Heart right ventricle (tissue), 16 donors: ENCODE data around the gene KREMEN1. TPM values are rescaled to one million over a fixed set of nuclear protein-coding genes. Genes with fewer than 3 reads are reported as not detected.

ENCODE experiments used
- ATAC-seq, 8 donors: fragments of 200-7000 bp; cut with Tn5 transposase; one replicate each; pipeline ENCODE4 v1.9.1; 2020; ENCODE audit warnings: mild to moderate bottlenecking in 8 of 8, moderate library complexity in 8 of 8, moderate number of reproducible peaks in 1 of 8
- DNase-seq, 2 donors: peaks; one replicate each; pipeline ENCODE4 v3.0.0-alpha.2; 2020
- H3K27ac ChIP-seq, 10 donors: fragments of 200-600 bp; sonication (generic) in 2 of 10; one replicate each; pipeline versions ENCODE4 v1.5.0 to v1.8.0; 2020 to 2022; ENCODE audit warnings: mild to moderate bottlenecking in 3 of 10
- H3K27me3 ChIP-seq, 7 donors: fragments of 200-600 bp; one replicate each; pipeline ENCODE4 v1.8.0; 2021 to 2022; ENCODE audit warnings: mild to moderate bottlenecking in 2 of 7
- H3K36me3 ChIP-seq, 9 donors: fragments of 200-600 bp; sonication (generic) in 1 of 9; one replicate each; pipeline versions ENCODE4 v1.5.0 to v1.8.0; 2020 to 2022; ENCODE audit warnings: mild to moderate bottlenecking in 2 of 9
- H3K4me1 ChIP-seq, 9 donors: fragments of 200-600 bp; sonication (generic) in 1 of 9; one replicate each; pipeline versions ENCODE4 v1.5.0 to v1.8.0; 2020 to 2022; ENCODE audit warnings: mild to moderate bottlenecking in 4 of 9
- H3K4me3 ChIP-seq, 10 donors: fragments of 200-600 bp; sonication (generic) in 2 of 10; one replicate each; pipeline versions ENCODE4 v1.5.0 to v1.8.0; 2020 to 2022; ENCODE audit warnings: mild to moderate bottlenecking in 7 of 10, moderate library complexity in 2 of 10
- H3K9me3 ChIP-seq, 11 donors: fragments of 200-600 bp in 10 of 11; sonication (generic) in 2 of 11; one replicate each; pipeline versions ENCODE4 v1.5.0 to v1.8.0; 2013 to 2022; ENCODE audit warnings: mild to moderate bottlenecking in 2 of 11, control low read depth in 1 of 11, moderate library complexity in 1 of 11
- CTCF ChIP-seq, 9 donors: fragments of 200-600 bp; sonication (generic) in 2 of 9; IDR thresholded peaks; one replicate each; pipeline versions ENCODE4 v1.5.0 to v1.8.0; 2021 to 2022; ENCODE audit warnings: antibody characterized with exemption in 9 of 9, mild to moderate bottlenecking in 5 of 9, moderate library complexity in 1 of 9
- WGBS, 2 donors: extraction: QIAGEN DNeasy Blood & Tissue Kit; methylation state at CpG; one replicate each; pipeline ENCODE4 v1.1.7; 2013; ENCODE audit warnings: inconsistent platforms in 1 of 2; 5-methylcytosine and 5-hydroxymethylcytosine counted together
- intact Hi-C, 10 donors: fragments of 100-400 bp; cut with DNase I; formaldehyde crosslinking; loops; one replicate each; pipeline versions ENCODE4 v1.11.1 to v1.14.2; 2022
- polyA plus RNA-seq, 2 donors: library from polyadenylated mRNA; stranded (reverse); fragments of 200-250 nt; gene quantifications; one replicate each; pipeline ENCODE4 v1.2.3, GENCODE V29; 2013
- total RNA-seq, 10 donors: library from RNA; stranded (reverse); fragmentation: NEBNext Ultra II Directional in 3 of 10; extraction: Animal tissue kit (Norgen Biotek cat#: 25700) in 3 of 10; gene quantifications; one replicate each; pipeline versions ENCODE4 v1.2.1 to v1.2.4, GENCODE V29; 2021 to 2023
- donor health status: Arrhythmogenic right ventricular cardiomyopathy.
- donor health status: ischemic (EF 13 %, LVEDD 7.1; RV severe dilation, severe dysfunction).
- donor health status: healthy with polysubstance abuse.
- donor health status: DM: no; HTN: yes; CAD: no.
- donor health status: DM: no; HTN: no; CAD: no.
- donor health status: ischemic (EF 25% LVEDD 6.9; RV normal size, moderate dysfunction).
- donor health status: ischemic (EF 25% LVEDD 5.7; RV mildly dilated, moderate dysfunction).
- donor health status: healthy.
- donor health status: DM: yes; HTN: yes; CAD: no.
- donor health status: Ischemic cardiomyopathy.
- donor health status: ischemic (EF 35%, LVEDD 5.7; RV mildly dilated, moderate dysfunction).
- donor health status: nonischemic (EF 11% LVEDD 7.7; RV severe dilation, severe dysfunction).
- donor health status: DM: yes; HTN: yes; CAD: no.
- donor health status: PGD.
- donor health status: ischemic (EF 29% LVEDD 5.4; RV normal size, mild dysfunction).
- donor health status: nonischemic (EF 23%, LVEDD 6.1; RV moderate dilation, normal function).

KREMEN1 gene
- total and polyA plus RNA-seq, 12 donors = 7.4 to 46.3 (median 36.5) TPM

DNA sequence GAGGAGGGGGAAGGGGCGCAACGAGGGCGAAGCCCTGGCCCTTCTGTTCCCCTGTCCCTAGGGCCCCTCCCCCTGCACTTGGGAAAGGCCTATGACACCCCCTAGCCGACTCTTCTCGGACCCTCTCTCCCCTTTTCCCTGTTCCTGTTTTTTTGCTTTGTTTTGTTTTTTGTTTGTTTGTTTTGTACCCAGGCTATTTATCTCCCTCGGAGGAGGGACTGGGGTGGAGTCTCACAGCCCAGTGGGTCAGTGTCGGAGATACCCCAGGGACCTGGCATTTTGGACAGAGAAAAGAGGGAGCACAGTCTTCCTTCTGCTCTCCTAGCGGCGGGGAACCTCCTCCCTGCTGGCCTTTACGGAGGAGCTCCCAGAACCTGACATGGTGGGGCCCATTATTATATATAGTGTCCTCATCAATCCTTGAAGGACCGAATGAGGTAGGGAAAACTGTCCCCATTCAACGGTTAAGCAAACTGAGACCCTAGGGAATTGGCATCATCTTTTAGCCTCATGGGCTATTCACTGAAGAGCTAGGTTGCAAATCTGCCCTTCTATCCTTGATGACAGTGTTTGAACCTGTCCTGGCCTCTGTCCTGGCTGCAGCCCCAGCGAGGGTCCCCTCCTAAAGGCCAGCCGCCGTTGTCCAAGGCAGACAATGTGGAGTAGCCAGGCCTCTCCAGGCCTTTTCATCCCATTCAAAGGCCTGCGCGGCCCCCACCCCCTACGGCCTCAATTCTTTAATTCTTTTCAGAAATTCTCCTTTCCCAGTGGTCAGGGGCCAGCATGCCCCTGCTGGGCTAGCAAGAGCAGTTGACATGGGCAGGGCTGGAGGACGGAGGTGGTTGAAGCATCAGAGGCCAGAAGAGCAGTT lies 133.8 kb downstream of the KREMEN1 start:
- no peak for TF ChIP-seq CTCF (IDR thresholded peaks at IDR 0.05)
- Histone ChIP-seq H3K4me1 (peaks cover 5 to 27% (median 19%) of the 10 kb centered on the region in 9 donors), H3K4me3 (peak overlapping the region; percentile 28 to 62 (median 56)), H3K9me3 (no peaks in the 10 kb centered on the region), H3K27ac (no peak overlapping the region), H3K27me3 (peaks cover 0 to 36% (median 4%) of the 10 kb centered on the region in 7 donors), H3K36me3 (no peaks in the 10 kb centered on the region)
- ATAC-seq (no peak), DNase-seq (no peak)
- WGBS, 2 donors = 53 to 64% methylated on average over 19 of the region's 19 CpGs
- intact Hi-C loops = loop anchor here in 2 of 10 donors (5.0 kb wide), 2 partner anchors 36 to 41 kb away; no protein-coding TSS in a partner anchor

DNA sequence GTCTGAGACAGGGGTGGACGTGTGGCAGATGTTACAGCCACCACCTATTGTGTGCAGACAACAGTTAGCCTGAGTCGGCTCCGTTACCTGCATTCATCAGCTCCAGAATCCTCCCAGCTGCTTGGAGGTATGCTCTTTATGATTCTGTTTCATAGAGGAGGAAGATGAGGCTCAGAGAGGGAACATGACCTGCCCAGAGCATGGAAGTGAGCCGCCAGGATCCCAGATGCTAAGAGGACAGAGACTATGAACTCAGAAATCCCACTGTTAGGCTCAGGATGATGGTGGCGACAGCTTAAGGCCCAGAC lies 134.4 kb downstream of the KREMEN1 start:
- no peak overlapping the region for H3K4me3 ChIP-seq
- H3K36me3 ChIP-seq = no peaks in the 10 kb centered on the region
- DNase-seq (no peak), ATAC-seq (no peak)
- no peaks in the 10 kb centered on the region for H3K9me3 ChIP-seq
- WGBS, 2 donors = 95 to 98% methylated on average over 5 of the region's 5 CpGs
- no peak for TF ChIP-seq CTCF (IDR thresholded peaks at IDR 0.05)
- intact Hi-C loops = loop anchor here in 2 of 10 donors (5.0 kb wide), 2 partner anchors 35 to 40 kb away; no protein-coding TSS in a partner anchor
- no peak overlapping the region for H3K27ac ChIP-seq
- H3K27me3 ChIP-seq = peaks cover 0 to 36% (median 4%) of the 10 kb centered on the region in 7 donors
- H3K4me1 ChIP-seq = peaks cover 3 to 22% (median 13%) of the 10 kb centered on the region in 9 donors

GRCh38 chr22:29207562-29208501 lies 135.0 kb downstream of the KREMEN1 start:
- H3K27ac ChIP-seq = no peak overlapping the region
- peaks cover 3 to 15% (median 7%) of the 10 kb centered on the region in 9 donors for H3K4me1 ChIP-seq
- no peaks in the 10 kb centered on the region for H3K36me3 ChIP-seq
- WGBS, 2 donors = 77 to 82% methylated on average over 11 of the region's 11 CpGs
- H3K4me3 ChIP-seq = no peak overlapping the region
- DNase-seq (no peak), ATAC-seq (no peak)
- no peak for TF ChIP-seq CTCF (IDR thresholded peaks at IDR 0.05)
- no peaks in the 10 kb centered on the region for H3K9me3 ChIP-seq
- intact Hi-C loops = loop anchor here in 2 of 10 donors (5.0 kb wide), 2 partner anchors 34 to 39 kb away; no protein-coding TSS in a partner anchor
- peaks cover 0 to 36% (median 4%) of the 10 kb centered on the region in 7 donors for H3K27me3 ChIP-seq

DNA sequence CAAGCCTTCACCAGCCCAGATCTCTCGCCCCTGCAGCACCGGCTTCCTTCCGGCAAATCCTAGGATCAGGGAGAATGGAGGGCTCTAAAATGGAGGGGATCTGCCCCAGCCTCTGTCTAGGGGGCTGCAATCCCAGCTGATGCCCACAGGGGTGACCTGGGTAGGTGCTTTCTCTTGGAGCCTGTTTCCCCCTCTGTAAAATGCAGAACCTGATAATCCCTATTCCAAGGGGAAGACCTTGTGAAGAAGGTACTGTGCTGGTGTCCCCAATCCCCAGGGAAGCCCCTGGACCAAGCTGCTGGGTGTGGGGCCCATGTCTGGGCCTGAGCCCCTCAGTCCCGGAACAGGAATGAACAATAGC lies 135.6 kb downstream of the KREMEN1 start:
- 89 to 94% methylated on average over 4 of the region's 4 CpGs for WGBS, 2 donors
- DNase-seq (no peak), ATAC-seq (no peak)
- Histone ChIP-seq H3K27me3 (peaks cover 0 to 36% (median 4%) of the 10 kb centered on the region in 7 donors), H3K4me3 (no peak overlapping the region), H3K36me3 (no peaks in the 10 kb centered on the region), H3K4me1 (peaks cover 3 to 11% (median 5%) of the 10 kb centered on the region in 9 donors), H3K27ac (no peak overlapping the region), H3K9me3 (no peaks in the 10 kb centered on the region)
- no peak for TF ChIP-seq CTCF (IDR thresholded peaks at IDR 0.05)
- intact Hi-C loops = loop anchor here in 2 of 10 donors (5.0 kb wide), 2 partner anchors 34 to 39 kb away; no protein-coding TSS in a partner anchor
